MM.1S (cell line): ENCODE data around the gene NUDT5.

Source experiments
- DNase-seq: peaks from one replicate; pipeline ENCODE4 v3.0.0-alpha.2; 2015
- H2AFZ ChIP-seq: fragments of 300-600 bp; sonication (generic); 2 replicates; pipeline ENCODE4 v1.6.0; 2016; ENCODE audit warnings: antibody characterized with exemption, low read length
- H3F3A ChIP-seq: fragments of 300-600 bp; sonication (generic); 2 replicates; pipeline ENCODE4 v1.6.1; 2016; ENCODE audit warnings: mild to moderate bottlenecking, antibody characterized with exemption, low read length, moderate library complexity, mixed read lengths; ENCODE audit not compliant: insufficient read depth
- H3K27ac ChIP-seq: fragments of 300-600 bp; sonication (generic); 2 replicates; pipeline ENCODE4 v1.5.1; 2016; ENCODE audit warnings: mild to moderate bottlenecking, low read length
- H3K27me3 ChIP-seq: fragments of 300-600 bp; sonication (generic); replicated peaks from 2 replicates; pipeline ENCODE4 v1.6.0; 2016; ENCODE audit warnings: low read length; ENCODE audit not compliant: insufficient read depth
- H3K36me3 ChIP-seq: fragments of 300-600 bp; sonication (generic); replicated peaks from 2 replicates; pipeline ENCODE4 v1.6.1; 2016; ENCODE audit warnings: mild to moderate bottlenecking, low read length, mixed read lengths; ENCODE audit not compliant: insufficient read depth
- H3K4me1 ChIP-seq: fragments of 300-600 bp; sonication (generic); 2 replicates; pipeline ENCODE4 v1.6.1; 2016; ENCODE audit warnings: low read length, mixed read lengths
- H3K4me2 ChIP-seq: fragments of 300-600 bp; sonication (generic); 2 replicates; pipeline ENCODE4 v1.6.0; 2016; ENCODE audit warnings: low read depth, low read length
- H3K4me3 ChIP-seq: fragments of 300-600 bp; sonication (generic); 2 replicates; pipeline ENCODE4 v1.5.1; 2016; ENCODE audit warnings: low read length, mixed read lengths
- H3K79me2 ChIP-seq: fragments of 300-600 bp; sonication (generic); 2 replicates; pipeline ENCODE4 v1.6.1; 2016; ENCODE audit warnings: mixed run types, low read length, mixed read lengths
- H3K9ac ChIP-seq: fragments of 300-600 bp; sonication (generic); 2 replicates; pipeline ENCODE4 v1.6.1; 2016; ENCODE audit warnings: low read length, mixed read lengths
- H3K9me2 ChIP-seq: fragments of 300-600 bp; sonication (generic); replicated peaks from 2 replicates; pipeline ENCODE4 v1.6.1; 2016; ENCODE audit warnings: mild to moderate bottlenecking, low read length, mixed read lengths; ENCODE audit not compliant: insufficient read depth
- H3K9me3 ChIP-seq: fragments of 300-600 bp; sonication (generic); replicated peaks from 2 replicates; pipeline ENCODE4 v1.6.1; 2016; ENCODE audit warnings: mild to moderate bottlenecking, low read length, mixed read lengths; ENCODE audit not compliant: insufficient read depth
- H4K20me1 ChIP-seq: fragments of 300-600 bp; sonication (generic); 2 replicates; pipeline ENCODE4 v1.6.1; 2016; ENCODE audit warnings: mild to moderate bottlenecking, low read length, moderate library complexity, mixed read lengths; ENCODE audit not compliant: insufficient read depth
- CTCF ChIP-seq: fragments of 300-600 bp; sonication (generic); IDR thresholded peaks from 2 replicates; pipeline ENCODE4 v1.5.1; 2016; ENCODE audit warnings: antibody characterized with exemption, low read length, mixed read lengths
- EZH2 ChIP-seq: fragments of 300-600 bp; sonication (generic); optimal IDR thresholded peaks from 2 replicates; pipeline ENCODE3; 2017; ENCODE audit warnings: low read depth, mild to moderate bottlenecking, antibody characterized with exemption, low read length, mixed read lengths
- EZH2phosphoT487 ChIP-seq: fragments of 300-600 bp; sonication (generic); IDR thresholded peaks from 2 replicates; pipeline ENCODE4 v1.6.1; 2018; ENCODE audit warnings: antibody characterized with exemption, low read length

Gene NUDT5

GRCh38 chr10:12158111-12158510 is 37.6 kb downstream of the NUDT5 start:
- no peak for DNase-seq
- no peaks in the 10 kb centered on the region for H3K9me2 ChIP-seq
- no peak for TF ChIP-seq EZH2
- no peak for TF ChIP-seq EZH2phosphoT487
- no peak for TF ChIP-seq CTCF
- H3K27me3 ChIP-seq, result no peaks in the 10 kb centered on the region
- no peaks in the 10 kb centered on the region for H4K20me1 ChIP-seq
- H3K4me3 ChIP-seq, result no peak overlapping the region
- no peak overlapping the region for H3K27ac ChIP-seq
- no peak overlapping the region for H2AFZ ChIP-seq
- H3K9ac ChIP-seq, result no peak overlapping the region
- no peaks in the 10 kb centered on the region for H3K4me1 ChIP-seq
- no peaks in the 10 kb centered on the region for H3K79me2 ChIP-seq
- H3K4me2 ChIP-seq, result no peak overlapping the region
- H3K36me3 ChIP-seq, result no peaks in the 10 kb centered on the region
- H3K9me3 ChIP-seq, result no peaks in the 10 kb centered on the region
- H3F3A ChIP-seq, result no peaks in the 10 kb centered on the region

GRCh38 chr10:12156367-12157123 is 39.1 kb downstream of the NUDT5 start:
- H3K9ac ChIP-seq, result no peak overlapping the region
- H3F3A ChIP-seq, result no peaks in the 10 kb centered on the region
- no peak overlapping the region for H3K27ac ChIP-seq
- no peak overlapping the region for H3K4me2 ChIP-seq
- no peaks in the 10 kb centered on the region for H3K4me1 ChIP-seq
- H3K36me3 ChIP-seq, result no peaks in the 10 kb centered on the region
- H4K20me1 ChIP-seq, result no peaks in the 10 kb centered on the region
- no peaks in the 10 kb centered on the region for H3K9me2 ChIP-seq
- no peaks in the 10 kb centered on the region for H3K27me3 ChIP-seq
- no peak overlapping the region for H2AFZ ChIP-seq
- no peak overlapping the region for H3K4me3 ChIP-seq
- DNase-seq, result no peak
- H3K79me2 ChIP-seq, result no peaks in the 10 kb centered on the region
- no peak for TF ChIP-seq EZH2phosphoT487
- no peak for TF ChIP-seq CTCF
- TF ChIP-seq EZH2, result no peak
- no peaks in the 10 kb centered on the region for H3K9me3 ChIP-seq

GRCh38 chr10:12154516-12154915 is 41.2 kb downstream of the NUDT5 start:
- Histone ChIP-seq H3F3A (no peaks in the 10 kb centered on the region), H4K20me1 (no peaks in the 10 kb centered on the region), H3K27me3 (no peaks in the 10 kb centered on the region), H3K9me2 (no peaks in the 10 kb centered on the region), H3K9me3 (no peaks in the 10 kb centered on the region), H3K4me1 (no peaks in the 10 kb centered on the region), H3K36me3 (no peaks in the 10 kb centered on the region), H2AFZ (no peak overlapping the region), H3K4me2 (no peak overlapping the region), H3K9ac (no peak overlapping the region), H3K27ac (no peak overlapping the region), H3K4me3 (no peak overlapping the region), H3K79me2 (no peaks in the 10 kb centered on the region)
- DNase-seq, result no peak
- TF ChIP-seq EZH2 (no peak), CTCF (no peak), EZH2phosphoT487 (no peak)
